ENCODE data around the gene MYCBP. TPM values are rescaled to one million over a fixed set of nuclear protein-coding genes. Genes with fewer than 3 reads are reported as not detected.

MYCBP gene
- total and polyA plus RNA-seq, 2 of the 13 experiments (the other 11 are each of a cell fraction or from before 2014, with no cell fraction given): 11.4 to 30.4 TPM

GRCh38 chr1:38918568-38918967, 45.4 kb upstream of the MYCBP start (continued):
- no peak for TF ChIP-seq SRSF4 (IDR thresholded peaks at IDR 0.05; ENCODE audit: low read depth, low read length, poor library complexity, severe bottlenecking)

- CTCF ChIA-PET (ENCODE audit: low intra/inter-chr PET ratio, low total read pairs): no interaction called here
- FAIRE-seq: no peak
Observed at GRCh38 chr1:38917772-38918171, 44.6 kb upstream of the MYCBP start.

More at GRCh38 chr1:38917772-38918171, 44.6 kb upstream of the MYCBP start:
- in situ Hi-C loops (cut with HindIII; ENCODE audit: extremely low pct_ligation_motif_present, low pct_unique_long_range_greater_than_20kb) (no loop called here), intact Hi-C loops (cut with micrococcal nuclease; ENCODE audit: unreplicated experiment) (no loop called here)
- H3K9ac ChIP-seq (ENCODE audit: insufficient read depth, low read depth, low read length): no peak overlapping the region
- H3K79me2 ChIP-seq (ENCODE audit: insufficient read depth, low read length): no peaks in the 10 kb centered on the region
- 73% methylated on average over 1 of the region's 1 CpG for WGBS (ENCODE audit: low lambda C conversion rate)
- no peak overlapping the region for H3K4me3 ChIP-seq (replicated peaks in 1 of 3; ENCODE audit: insufficient read depth in 1 of 3, low read depth in 2 of 3, low read length in 3 of 3)
- H3K4me2 ChIP-seq (ENCODE audit: low read depth, low read length): no peak overlapping the region
- POLR2A ChIA-PET: no interaction called here
- H3K4me1 ChIP-seq (ENCODE audit: insufficient read depth, low read length): peaks cover 2% of the 10 kb centered on the region
- BruUV-seq (replicated peaks): no TSS peak
- no peaks in the 10 kb centered on the region for H3K27me3 ChIP-seq (ENCODE audit: control insufficient read depth in 1 of 2, insufficient read depth in 2 of 2, low read length in 2 of 2)
- no peak for TF ChIP-seq ZFYVE20 (CRISPR knock-in tag; IDR thresholded peaks at IDR 0.05; ENCODE audit: borderline replicate concordance, low read depth)
- TF ChIP-seq HOXA9 (CRISPR knock-in tag; IDR thresholded peaks at IDR 0.05; ENCODE audit: borderline replicate concordance): no peak
- TF ChIP-seq ZNF747 (CRISPR knock-in tag; IDR thresholded peaks at IDR 0.05; ENCODE audit: borderline replicate concordance): no peak
- no peak for TF ChIP-seq HDAC6 (IDR thresholded peaks at IDR 0.05; ENCODE audit: low read depth, low read length)
- TF ChIP-seq ZNF34 (CRISPR knock-in tag; IDR thresholded peaks at IDR 0.05; ENCODE audit: borderline replicate concordance): no peak
- TF ChIP-seq FOXK2 (IDR thresholded peaks at IDR 0.05): no peak
- TF ChIP-seq, protein P1, sequence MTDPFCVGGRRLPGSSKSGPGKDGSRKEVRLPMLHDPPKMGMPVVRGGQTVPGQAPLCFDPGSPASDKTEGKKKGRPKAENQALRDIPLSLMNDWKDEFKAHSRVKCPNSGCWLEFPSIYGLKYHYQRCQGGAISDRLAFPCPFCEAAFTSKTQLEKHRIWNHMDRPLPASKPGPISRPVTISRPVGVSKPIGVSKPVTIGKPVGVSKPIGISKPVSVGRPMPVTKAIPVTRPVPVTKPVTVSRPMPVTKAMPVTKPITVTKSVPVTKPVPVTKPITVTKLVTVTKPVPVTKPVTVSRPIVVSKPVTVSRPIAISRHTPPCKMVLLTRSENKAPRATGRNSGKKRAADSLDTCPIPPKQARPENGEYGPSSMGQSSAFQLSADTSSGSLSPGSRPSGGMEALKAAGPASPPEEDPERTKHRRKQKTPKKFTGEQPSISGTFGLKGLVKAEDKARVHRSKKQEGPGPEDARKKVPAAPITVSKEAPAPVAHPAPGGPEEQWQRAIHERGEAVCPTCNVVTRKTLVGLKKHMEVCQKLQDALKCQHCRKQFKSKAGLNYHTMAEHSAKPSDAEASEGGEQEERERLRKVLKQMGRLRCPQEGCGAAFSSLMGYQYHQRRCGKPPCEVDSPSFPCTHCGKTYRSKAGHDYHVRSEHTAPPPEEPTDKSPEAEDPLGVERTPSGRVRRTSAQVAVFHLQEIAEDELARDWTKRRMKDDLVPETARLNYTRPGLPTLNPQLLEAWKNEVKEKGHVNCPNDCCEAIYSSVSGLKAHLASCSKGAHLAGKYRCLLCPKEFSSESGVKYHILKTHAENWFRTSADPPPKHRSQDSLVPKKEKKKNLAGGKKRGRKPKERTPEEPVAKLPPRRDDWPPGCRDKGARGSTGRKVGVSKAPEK (CRISPR knock-in tag; IDR thresholded peaks at IDR 0.05; ENCODE audit: borderline replicate concordance): no peak
- TF ChIP-seq TBX3 (IDR thresholded peaks at IDR 0.05; ENCODE audit: borderline replicate concordance): no peak
- no peak for TF ChIP-seq RAD21 (CRISPR knock-in tag; IDR thresholded peaks at IDR 0.05)
- TF ChIP-seq ZNF598 (CRISPR knock-in tag; IDR thresholded peaks at IDR 0.05; ENCODE audit: borderline replicate concordance): no peak
- TF ChIP-seq ZBTB3 (CRISPR knock-in tag; IDR thresholded peaks at IDR 0.05; ENCODE audit: borderline replicate concordance, low read depth): no peak
- TF ChIP-seq GPN1 (CRISPR knock-in tag; IDR thresholded peaks at IDR 0.05; ENCODE audit: borderline replicate concordance): no peak
- no peak for TF ChIP-seq PRMT3 (CRISPR knock-in tag; IDR thresholded peaks at IDR 0.05; ENCODE audit: borderline replicate concordance, low read depth)
- no peak for TF ChIP-seq PHF8 (CRISPR knock-in tag; IDR thresholded peaks at IDR 0.05)
- no peak overlapping the region for H2AFZ ChIP-seq (ENCODE audit: low read length)
- H3K36me3 ChIP-seq (replicated peaks in 1 of 2; ENCODE audit: control insufficient read depth in 1 of 2, insufficient read depth in 2 of 2, low read length in 2 of 2): peaks cover 0 to 3% of the 10 kb centered on the region in 2 experiments; a peak in 2 of 5 replicates
- no peaks in the 10 kb centered on the region for H4K20me1 ChIP-seq (ENCODE audit: insufficient read depth, low read length)
- H3K27ac ChIP-seq (ENCODE audit: extremely low read length, insufficient read depth, low read length): no peak overlapping the region
- no peaks in the 10 kb centered on the region for H3K9me3 ChIP-seq (ENCODE audit: low read length)
- ATAC-seq (no peak), DNase-seq (ENCODE audit: low spot score) (no peak)

Measured in HepG2 (cell line).